AG10803 (cell line): ENCODE results near the gene MMAB.

Experiments
- DNase-seq: peaks from one replicate; pipeline ENCODE4 v3.0.0; 2010; ENCODE audit warnings: low read depth
- H3K4me3 ChIP-seq: 2 replicates; pipeline ENCODE4 v1.5.1; 2011; ENCODE audit warnings: mild to moderate bottlenecking, low read length, control low read depth
- CTCF ChIP-seq: conservative IDR thresholded peaks from 2 replicates; pipeline ENCODE4 v1.5.1; 2011; ENCODE audit warnings: mild to moderate bottlenecking, low read length, control low read depth, inconsistent platforms

Gene MMAB

GRCh38 chr12:109549613-109550270, 23.6 kb downstream of the MMAB start:
- TF ChIP-seq CTCF = no peak
- no peak overlapping the region for H3K4me3 ChIP-seq
- DNase-seq = no peak

GRCh38 chr12:109548258-109548657, 25.0 kb downstream of the MMAB start:
- DNase-seq = no peak
- TF ChIP-seq CTCF = no peak
- no peak overlapping the region for H3K4me3 ChIP-seq

- no peak overlapping the region for H3K4me3 ChIP-seq
- no peak for TF ChIP-seq CTCF
- DNase-seq = no peak
Measured at GRCh38 chr12:109547286-109547685, 26.0 kb downstream of the MMAB start.

GRCh38 chr12:109545826-109546225, 27.5 kb downstream of the MMAB start:
- H3K4me3 ChIP-seq = no peak overlapping the region
- TF ChIP-seq CTCF = no peak
- DNase-seq = no peak

GRCh38 chr12:109544955-109545531, 28.3 kb downstream of the MMAB start:
- no peak for TF ChIP-seq CTCF
- peak; percentile 38 for DNase-seq
- no peak overlapping the region for H3K4me3 ChIP-seq

GRCh38 chr12:109542876-109543275, 30.4 kb downstream of the MMAB start:
- H3K4me3 ChIP-seq = no peak overlapping the region
- DNase-seq = peak; percentile 29
- TF ChIP-seq CTCF = no peak

- no peak for TF ChIP-seq CTCF
- no peak overlapping the region for H3K4me3 ChIP-seq
- DNase-seq = peak; percentile 43
Measured at GRCh38 chr12:109542014-109542413, 31.3 kb downstream of the MMAB start.
